Measurements from ENCODE around the gene ALPI.

GRCh38 chr2:232465061-232465460 is 9.1 kb downstream of the ALPI start:
- no peak for TF ChIP-seq POLR2A (IDR thresholded peaks at IDR 0.05; ENCODE audit: low read depth, low read length)
- no peak for TF ChIP-seq FOS (IDR thresholded peaks at IDR 0.05; ENCODE audit: borderline replicate concordance, insufficient read depth, low read length)
- no peak for TF ChIP-seq CTCF (IDR thresholded peaks at IDR 0.05; ENCODE audit: extremely low read depth in 1 of 2, insufficient read depth in 1 of 2, low read depth in 1 of 2, low read length in 2 of 2)
- no peak for TF ChIP-seq POLR2AphosphoS5 (IDR thresholded peaks at IDR 0.05; ENCODE audit: insufficient read depth, low read depth, low read length)
- no peak for TF ChIP-seq MAX (IDR thresholded peaks at IDR 0.05; ENCODE audit: insufficient read depth, insufficient read length)

Data from endothelial cell of umbilical vein (primary cell).